MM.1S (cell line): ENCODE data around the gene CEP104.

Experiments used
- DNase-seq: peaks from one replicate; pipeline ENCODE4 v3.0.0-alpha.2; 2015
- H2AFZ ChIP-seq: fragments of 300-600 bp; sonication (generic); 2 replicates; pipeline ENCODE4 v1.6.0; 2016; ENCODE audit warnings: antibody characterized with exemption, low read length
- H3F3A ChIP-seq: fragments of 300-600 bp; sonication (generic); 2 replicates; pipeline ENCODE4 v1.6.1; 2016; ENCODE audit warnings: mild to moderate bottlenecking, antibody characterized with exemption, low read length, moderate library complexity, mixed read lengths; ENCODE audit not compliant: insufficient read depth
- H3K27ac ChIP-seq: fragments of 300-600 bp; sonication (generic); 2 replicates; pipeline ENCODE4 v1.5.1; 2016; ENCODE audit warnings: mild to moderate bottlenecking, low read length
- H3K27me3 ChIP-seq: fragments of 300-600 bp; sonication (generic); replicated peaks from 2 replicates; pipeline ENCODE4 v1.6.0; 2016; ENCODE audit warnings: low read length; ENCODE audit not compliant: insufficient read depth
- H3K36me3 ChIP-seq: fragments of 300-600 bp; sonication (generic); replicated peaks from 2 replicates; pipeline ENCODE4 v1.6.1; 2016; ENCODE audit warnings: mild to moderate bottlenecking, low read length, mixed read lengths; ENCODE audit not compliant: insufficient read depth
- H3K4me1 ChIP-seq: fragments of 300-600 bp; sonication (generic); 2 replicates; pipeline ENCODE4 v1.6.1; 2016; ENCODE audit warnings: low read length, mixed read lengths
- H3K4me2 ChIP-seq: fragments of 300-600 bp; sonication (generic); 2 replicates; pipeline ENCODE4 v1.6.0; 2016; ENCODE audit warnings: low read depth, low read length
- H3K4me3 ChIP-seq: fragments of 300-600 bp; sonication (generic); 2 replicates; pipeline ENCODE4 v1.5.1; 2016; ENCODE audit warnings: low read length, mixed read lengths
- H3K79me2 ChIP-seq: fragments of 300-600 bp; sonication (generic); 2 replicates; pipeline ENCODE4 v1.6.1; 2016; ENCODE audit warnings: mixed run types, low read length, mixed read lengths
- H3K9ac ChIP-seq: fragments of 300-600 bp; sonication (generic); 2 replicates; pipeline ENCODE4 v1.6.1; 2016; ENCODE audit warnings: low read length, mixed read lengths
- H3K9me2 ChIP-seq: fragments of 300-600 bp; sonication (generic); replicated peaks from 2 replicates; pipeline ENCODE4 v1.6.1; 2016; ENCODE audit warnings: mild to moderate bottlenecking, low read length, mixed read lengths; ENCODE audit not compliant: insufficient read depth
- H3K9me3 ChIP-seq: fragments of 300-600 bp; sonication (generic); replicated peaks from 2 replicates; pipeline ENCODE4 v1.6.1; 2016; ENCODE audit warnings: mild to moderate bottlenecking, low read length, mixed read lengths; ENCODE audit not compliant: insufficient read depth
- H4K20me1 ChIP-seq: fragments of 300-600 bp; sonication (generic); 2 replicates; pipeline ENCODE4 v1.6.1; 2016; ENCODE audit warnings: mild to moderate bottlenecking, low read length, moderate library complexity, mixed read lengths; ENCODE audit not compliant: insufficient read depth
- EZH2 ChIP-seq: fragments of 300-600 bp; sonication (generic); optimal IDR thresholded peaks from 2 replicates; pipeline ENCODE3; 2017; ENCODE audit warnings: low read depth, mild to moderate bottlenecking, antibody characterized with exemption, low read length, mixed read lengths
- EZH2phosphoT487 ChIP-seq: fragments of 300-600 bp; sonication (generic); IDR thresholded peaks from 2 replicates; pipeline ENCODE4 v1.6.1; 2018; ENCODE audit warnings: antibody characterized with exemption, low read length
- TF ChIP-seq, protein P1 (sequence below): fragments of 300-600 bp; sonication (generic); IDR thresholded peaks from 2 replicates; pipeline ENCODE4 v1.5.1; 2016; ENCODE audit warnings: antibody characterized with exemption, low read length, mixed read lengths

CEP104 gene

DNA sequence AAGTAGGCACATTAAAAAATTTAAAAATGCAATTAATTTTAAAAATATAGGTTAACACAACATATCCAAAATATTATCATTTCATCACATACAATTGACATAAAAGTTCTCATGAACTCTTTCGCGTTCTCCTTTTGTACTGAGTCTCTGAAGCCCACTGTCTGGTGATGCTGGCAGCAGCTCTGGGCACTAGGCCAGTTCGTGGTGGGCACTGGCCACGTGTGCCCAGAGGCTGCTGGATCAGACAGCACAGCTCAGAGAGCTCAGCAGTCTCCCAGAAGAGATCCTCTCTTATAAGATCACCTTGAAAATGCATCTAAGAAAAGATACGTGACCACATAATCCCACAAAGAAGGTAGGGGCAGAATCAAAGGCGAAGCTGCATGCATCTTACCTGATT, 9.9 kb downstream of the CEP104 start:
- no peak overlapping the region for H3K4me3 ChIP-seq
- no peak for DNase-seq
- no peaks in the 10 kb centered on the region for H3K79me2 ChIP-seq
- H3K4me1 ChIP-seq: no peaks in the 10 kb centered on the region
- H3K9ac ChIP-seq: no peak overlapping the region
- no peaks in the 10 kb centered on the region for H3F3A ChIP-seq
- H3K27me3 ChIP-seq: no peaks in the 10 kb centered on the region
- no peak overlapping the region for H2AFZ ChIP-seq
- no peaks in the 10 kb centered on the region for H3K9me3 ChIP-seq
- no peaks in the 10 kb centered on the region for H3K9me2 ChIP-seq
- H4K20me1 ChIP-seq: no peaks in the 10 kb centered on the region
- H3K36me3 ChIP-seq: 0 out of 2 replicates have a peak, but pooled peaks cover 4% of the 10 kb centered on the region
- no peak overlapping the region for H3K4me2 ChIP-seq
- no peak overlapping the region for H3K27ac ChIP-seq
- TF ChIP-seq, protein P1, sequence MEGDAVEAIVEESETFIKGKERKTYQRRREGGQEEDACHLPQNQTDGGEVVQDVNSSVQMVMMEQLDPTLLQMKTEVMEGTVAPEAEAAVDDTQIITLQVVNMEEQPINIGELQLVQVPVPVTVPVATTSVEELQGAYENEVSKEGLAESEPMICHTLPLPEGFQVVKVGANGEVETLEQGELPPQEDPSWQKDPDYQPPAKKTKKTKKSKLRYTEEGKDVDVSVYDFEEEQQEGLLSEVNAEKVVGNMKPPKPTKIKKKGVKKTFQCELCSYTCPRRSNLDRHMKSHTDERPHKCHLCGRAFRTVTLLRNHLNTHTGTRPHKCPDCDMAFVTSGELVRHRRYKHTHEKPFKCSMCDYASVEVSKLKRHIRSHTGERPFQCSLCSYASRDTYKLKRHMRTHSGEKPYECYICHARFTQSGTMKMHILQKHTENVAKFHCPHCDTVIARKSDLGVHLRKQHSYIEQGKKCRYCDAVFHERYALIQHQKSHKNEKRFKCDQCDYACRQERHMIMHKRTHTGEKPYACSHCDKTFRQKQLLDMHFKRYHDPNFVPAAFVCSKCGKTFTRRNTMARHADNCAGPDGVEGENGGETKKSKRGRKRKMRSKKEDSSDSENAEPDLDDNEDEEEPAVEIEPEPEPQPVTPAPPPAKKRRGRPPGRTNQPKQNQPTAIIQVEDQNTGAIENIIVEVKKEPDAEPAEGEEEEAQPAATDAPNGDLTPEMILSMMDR: no peak
- TF ChIP-seq EZH2: no peak
- no peak for TF ChIP-seq EZH2phosphoT487

DNA sequence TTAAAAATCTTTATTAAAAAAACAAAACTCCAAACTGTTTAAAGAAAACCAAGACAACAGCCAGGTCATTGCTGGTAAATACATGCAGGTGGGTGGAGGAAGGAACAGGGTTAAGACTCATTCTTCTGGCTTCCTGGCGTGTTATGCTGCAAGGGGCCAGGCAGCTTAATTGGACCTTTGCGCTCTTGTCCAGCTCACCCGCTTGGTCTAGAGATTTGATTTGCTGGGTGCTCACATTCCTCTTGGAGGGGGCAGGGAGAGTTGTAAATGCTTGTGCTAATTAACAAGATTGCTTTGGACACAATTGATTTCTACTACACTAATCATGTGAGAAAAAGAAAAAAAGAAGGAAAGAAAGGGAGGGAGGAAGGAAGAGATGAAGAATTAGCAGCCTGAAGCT, 10.5 kb downstream of the CEP104 start:
- Histone ChIP-seq H3K4me1 (no peaks in the 10 kb centered on the region), H3K36me3 (0 out of 2 replicates have a peak, but pooled peaks cover 4% of the 10 kb centered on the region), H3K79me2 (no peaks in the 10 kb centered on the region), H3K4me2 (no peak overlapping the region), H3K27ac (no peak overlapping the region), H3F3A (no peaks in the 10 kb centered on the region), H2AFZ (no peak overlapping the region), H3K9me3 (no peaks in the 10 kb centered on the region), H3K9me2 (no peaks in the 10 kb centered on the region), H3K4me3 (no peak overlapping the region), H4K20me1 (no peaks in the 10 kb centered on the region), H3K9ac (no peak overlapping the region), H3K27me3 (no peaks in the 10 kb centered on the region)
- no peak for DNase-seq
- no peak for TF ChIP-seq EZH2phosphoT487
- no peak for TF ChIP-seq EZH2
- TF ChIP-seq, protein P1: no peak

DNA sequence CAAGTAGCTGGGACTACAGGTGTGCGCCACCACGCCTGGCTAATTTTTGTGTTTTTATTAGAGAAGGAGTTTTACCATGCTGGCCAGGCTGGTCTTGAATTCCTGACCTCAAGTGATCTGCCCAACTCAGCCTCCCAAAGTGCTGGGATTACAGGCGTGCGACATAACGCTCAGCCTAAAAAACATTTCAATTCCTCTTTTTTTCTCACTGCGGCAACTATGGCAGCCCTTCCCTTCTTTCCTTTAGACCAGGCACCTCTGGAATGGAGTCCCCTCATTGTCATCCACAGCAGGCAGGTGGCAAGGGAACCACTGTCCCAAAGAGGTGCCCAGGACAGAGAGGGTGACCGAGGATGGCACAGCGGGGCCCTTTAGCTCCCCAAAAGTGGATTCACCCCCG, 14.1 kb downstream of the CEP104 start:
- Histone ChIP-seq H3K27ac (no peak overlapping the region), H3K9me3 (no peaks in the 10 kb centered on the region), H2AFZ (no peak overlapping the region), H3K36me3 (no peaks in the 10 kb centered on the region), H3K4me3 (no peak overlapping the region), H3K27me3 (no peaks in the 10 kb centered on the region), H3K9me2 (no peaks in the 10 kb centered on the region), H4K20me1 (no peaks in the 10 kb centered on the region), H3K9ac (no peak overlapping the region), H3K4me1 (no peaks in the 10 kb centered on the region), H3K4me2 (no peak overlapping the region), H3K79me2 (no peaks in the 10 kb centered on the region), H3F3A (no peaks in the 10 kb centered on the region)
- TF ChIP-seq EZH2: no peak
- no peak for TF ChIP-seq EZH2phosphoT487
- TF ChIP-seq, protein P1: no peak
- no peak for DNase-seq
